HG02970 (cell line): ENCODE data around the gene COPS2.
"Not testable (repeated sequence)": the region's sequence is repeated elsewhere in the genome, so short reads cannot be mapped to it uniquely, and the experiment has no call there.

ENCODE experiments used
- ATAC-seq: cut with Tn5 transposase; IDR thresholded peaks from one replicate; pipeline ENCODE4 v1.9.1; 2021; ENCODE audit warnings: mild to moderate bottlenecking, moderate library complexity, moderate number of reproducible peaks; ENCODE audit not compliant: unreplicated experiment, low FRiP score

COPS2 gene

GRCh38 chr15:49115062-49115461, 40.3 kb downstream of the COPS2 start:
- ATAC-seq = no peak

- no peak for ATAC-seq
Observed at GRCh38 chr15:49110158-49110944, 45.0 kb downstream of the COPS2 start.

- no peak for ATAC-seq
Observed at GRCh38 chr15:49103002-49103401, 52.4 kb downstream of the COPS2 start.

- no peak for ATAC-seq
Observed at GRCh38 chr15:49101536-49101935, 53.9 kb downstream of the COPS2 start.

GRCh38 chr15:49096090-49096750, 59.2 kb downstream of the COPS2 start:
- no peak for ATAC-seq

DNA sequence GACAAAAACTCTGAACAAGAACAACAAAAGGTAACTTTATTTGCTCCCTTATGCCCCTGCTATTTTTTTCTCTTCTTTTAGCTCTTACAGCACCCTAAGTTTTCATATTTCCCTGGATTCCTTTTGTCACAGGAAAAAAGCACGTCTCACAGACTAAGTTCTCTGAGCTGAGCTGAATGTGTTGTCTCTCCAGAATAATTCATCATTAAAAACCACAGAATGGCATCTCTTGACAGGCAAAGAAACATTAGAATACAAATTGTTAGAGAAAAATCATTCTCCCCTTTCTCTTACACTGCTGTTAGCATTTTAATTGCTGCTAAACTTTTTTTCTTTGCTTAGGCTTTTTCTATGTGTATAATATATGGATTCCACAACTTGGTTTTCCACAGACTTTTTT, 60.5 kb downstream of the COPS2 start:
- no peak for ATAC-seq

DNA sequence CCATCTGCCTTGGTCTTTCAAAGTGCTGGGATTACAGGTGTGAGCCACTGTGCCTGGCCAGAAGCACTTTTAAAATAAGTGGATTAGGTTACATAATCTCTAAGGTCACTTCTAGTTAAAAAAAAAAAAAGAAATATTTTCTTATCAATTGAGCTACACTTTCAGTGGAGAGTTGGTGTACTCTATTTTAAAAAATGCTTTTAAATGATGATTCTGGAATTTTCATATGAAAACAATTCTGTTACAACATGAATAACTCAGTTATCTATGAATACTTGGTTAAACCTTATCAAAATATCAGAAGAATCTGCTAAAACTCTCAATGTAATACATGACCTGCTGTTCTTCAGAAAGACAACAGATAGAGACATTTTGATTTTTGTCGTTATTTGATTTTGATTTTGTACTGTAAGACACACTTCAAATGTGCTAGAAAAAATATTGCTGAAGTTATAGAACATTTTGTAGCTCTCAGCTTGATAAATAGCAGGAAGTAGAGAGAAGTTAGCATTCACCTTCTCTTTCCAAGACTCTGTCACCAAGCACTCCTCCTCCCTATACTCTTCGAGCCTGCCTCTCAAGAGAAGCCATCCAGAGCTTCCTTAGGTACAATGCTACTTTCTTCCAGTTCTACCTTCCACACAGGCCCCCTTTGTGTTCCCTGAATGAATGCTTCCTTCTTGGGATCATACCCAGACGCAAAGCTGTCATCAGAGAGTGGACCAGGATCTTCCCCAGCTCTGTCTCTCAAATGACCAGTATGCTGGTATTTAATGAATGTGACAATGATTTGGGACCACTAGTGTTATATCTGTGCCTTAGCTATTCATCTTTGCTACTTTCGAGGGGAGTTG, 61.9 kb downstream of the COPS2 start:
- no peak for ATAC-seq

GRCh38 chr15:49088996-49089395, 66.4 kb downstream of the COPS2 start:
- no peak for ATAC-seq

DNA sequence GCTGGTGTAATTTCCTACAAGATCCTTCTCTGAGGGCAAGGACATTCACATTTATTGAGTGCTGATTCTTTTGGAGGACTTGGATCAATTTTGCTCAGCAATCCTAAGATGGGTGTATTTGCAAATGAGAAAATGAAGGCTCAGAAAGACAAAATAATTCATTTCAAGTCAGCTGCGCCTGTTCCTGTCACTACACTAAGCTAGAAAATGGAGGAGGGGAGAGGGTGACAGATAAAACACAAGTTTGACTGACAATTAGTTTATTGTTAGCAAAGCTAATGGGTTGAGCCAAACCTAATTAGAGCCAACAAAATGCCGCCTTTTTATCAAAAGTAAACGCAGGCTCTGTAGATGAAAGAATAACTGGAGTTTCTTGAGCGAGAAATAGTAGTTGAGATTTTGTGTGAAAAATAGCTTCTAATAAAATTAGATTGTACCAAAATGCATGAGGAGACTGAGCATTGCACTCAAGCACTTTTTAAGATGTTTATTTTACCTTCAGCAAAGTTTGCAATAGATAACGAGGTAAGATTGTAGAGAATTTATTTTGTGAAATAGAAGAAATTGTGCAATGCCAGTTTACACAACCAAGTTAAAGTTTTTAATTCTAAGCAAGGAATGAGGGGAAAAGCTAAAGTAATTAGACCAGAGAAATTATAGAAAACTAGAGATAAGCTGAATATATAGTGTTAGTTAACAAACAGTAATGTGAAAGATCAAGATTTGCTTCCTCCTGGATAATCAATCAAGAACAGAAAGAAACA, 69.5 kb downstream of the COPS2 start:
- ATAC-seq = no peak

DNA sequence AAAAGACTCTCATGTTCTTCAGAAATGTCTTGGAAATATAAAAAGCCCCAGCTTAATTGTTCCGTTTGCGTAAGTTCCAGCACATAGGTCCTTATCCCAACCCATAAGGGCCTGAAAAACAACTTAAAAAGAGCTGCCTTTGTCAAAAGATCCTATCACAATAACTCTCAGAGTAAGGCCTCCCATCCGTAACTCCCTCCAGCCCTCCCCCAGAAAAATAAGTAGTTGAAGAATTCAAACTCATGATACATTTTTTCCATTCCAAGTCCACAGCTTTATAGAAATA, 71.2 kb downstream of the COPS2 start:
- ATAC-seq = no peak

GRCh38 chr15:49083401-49084284, 71.8 kb downstream of the COPS2 start:
- ATAC-seq = no peak

GRCh38 chr15:49082960-49083359, 72.4 kb downstream of the COPS2 start:
- no peak for ATAC-seq

- no peak for ATAC-seq
Observed at GRCh38 chr15:49079340-49080039, 75.9 kb downstream of the COPS2 start.

- no peak for ATAC-seq
Observed at GRCh38 chr15:49075881-49076280, 79.5 kb downstream of the COPS2 start.

- not testable (repeated sequence) for ATAC-seq
Observed at GRCh38 chr15:49074589-49075287, 80.7 kb downstream of the COPS2 start.
